ENCODE data around the gene KIF26A.

- TF ChIP-seq BHLHE40 (IDR thresholded peaks at IDR 0.05; ENCODE audit: low read depth, low read length) (no peak), CTCF (conservative IDR thresholded peaks at IDR 0.05; ENCODE audit: low read depth, low read length) (no peak)
Measured at GRCh38 chr14:104111301-104112112, 26.9 kb upstream of the KIF26A start.

Measured in IMR-90 (cell line).